Measurements from ENCODE around the gene STXBP5L.

STXBP5L gene

DNA sequence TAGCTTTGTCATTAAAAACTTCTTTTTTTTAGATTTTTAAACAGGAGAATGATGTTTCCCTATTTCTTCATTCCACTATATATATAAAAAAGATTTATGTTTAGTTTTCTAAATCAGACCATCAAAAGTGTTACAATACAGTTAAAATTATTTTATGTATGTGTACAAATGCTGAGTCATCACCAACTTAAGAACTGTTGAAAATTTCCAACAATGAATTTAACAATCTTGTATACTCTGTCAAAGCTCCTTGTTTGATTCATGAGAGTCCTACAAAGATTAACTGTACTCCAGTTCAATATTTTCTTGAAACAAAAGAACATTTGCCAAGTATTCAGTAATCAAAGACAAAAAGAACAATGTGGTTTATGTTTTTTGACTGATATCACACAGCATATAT lies 555.7 kb downstream of the STXBP5L start:
- no peak for ATAC-seq
- no peak for TF ChIP-seq ISL1 (CRISPR knock-in tag; IDR thresholded peaks at IDR 0.05)
- no peak for TF ChIP-seq PATZ1 (CRISPR knock-in tag; IDR thresholded peaks at IDR 0.05; ENCODE audit: borderline replicate concordance)
- TF ChIP-seq GLIS3 (CRISPR knock-in tag; IDR thresholded peaks at IDR 0.05): no peak
- no peak for TF ChIP-seq ESRRG (CRISPR knock-in tag; IDR thresholded peaks at IDR 0.05)
- TF ChIP-seq ARNTL (CRISPR knock-in tag; IDR thresholded peaks at IDR 0.05; ENCODE audit: borderline replicate concordance, low read depth): no peak
- no peak for TF ChIP-seq RARB (CRISPR knock-in tag; IDR thresholded peaks at IDR 0.05)
- TF ChIP-seq ZFP3 (CRISPR knock-in tag; IDR thresholded peaks at IDR 0.05): no peak
- TF ChIP-seq PPARA (CRISPR knock-in tag; IDR thresholded peaks at IDR 0.05; ENCODE audit: borderline replicate concordance): no peak
- TF ChIP-seq, protein P1, sequence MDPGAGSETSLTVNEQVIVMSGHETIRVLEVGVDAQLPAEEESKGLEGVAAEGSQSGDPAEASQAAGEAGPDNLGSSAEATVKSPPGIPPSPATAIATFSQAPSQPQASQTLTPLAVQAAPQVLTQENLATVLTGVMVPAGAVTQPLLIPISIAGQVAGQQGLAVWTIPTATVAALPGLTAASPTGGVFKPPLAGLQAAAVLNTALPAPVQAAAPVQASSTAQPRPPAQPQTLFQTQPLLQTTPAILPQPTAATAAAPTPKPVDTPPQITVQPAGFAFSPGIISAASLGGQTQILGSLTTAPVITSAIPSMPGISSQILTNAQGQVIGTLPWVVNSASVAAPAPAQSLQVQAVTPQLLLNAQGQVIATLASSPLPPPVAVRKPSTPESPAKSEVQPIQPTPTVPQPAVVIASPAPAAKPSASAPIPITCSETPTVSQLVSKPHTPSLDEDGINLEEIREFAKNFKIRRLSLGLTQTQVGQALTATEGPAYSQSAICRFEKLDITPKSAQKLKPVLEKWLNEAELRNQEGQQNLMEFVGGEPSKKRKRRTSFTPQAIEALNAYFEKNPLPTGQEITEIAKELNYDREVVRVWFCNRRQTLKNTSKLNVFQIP (CRISPR knock-in tag; IDR thresholded peaks at IDR 0.05; ENCODE audit: borderline replicate concordance, low read depth): no peak
- TF ChIP-seq CSDC2 (CRISPR knock-in tag; IDR thresholded peaks at IDR 0.05): no peak
- no peak for TF ChIP-seq SNAI2 (CRISPR knock-in tag; IDR thresholded peaks at IDR 0.05)
- no peak for TF ChIP-seq ZNF8 (CRISPR knock-in tag; IDR thresholded peaks at IDR 0.05)
- no peak for TF ChIP-seq ZNF70 (CRISPR knock-in tag; IDR thresholded peaks at IDR 0.05)
- TF ChIP-seq, protein P2, sequence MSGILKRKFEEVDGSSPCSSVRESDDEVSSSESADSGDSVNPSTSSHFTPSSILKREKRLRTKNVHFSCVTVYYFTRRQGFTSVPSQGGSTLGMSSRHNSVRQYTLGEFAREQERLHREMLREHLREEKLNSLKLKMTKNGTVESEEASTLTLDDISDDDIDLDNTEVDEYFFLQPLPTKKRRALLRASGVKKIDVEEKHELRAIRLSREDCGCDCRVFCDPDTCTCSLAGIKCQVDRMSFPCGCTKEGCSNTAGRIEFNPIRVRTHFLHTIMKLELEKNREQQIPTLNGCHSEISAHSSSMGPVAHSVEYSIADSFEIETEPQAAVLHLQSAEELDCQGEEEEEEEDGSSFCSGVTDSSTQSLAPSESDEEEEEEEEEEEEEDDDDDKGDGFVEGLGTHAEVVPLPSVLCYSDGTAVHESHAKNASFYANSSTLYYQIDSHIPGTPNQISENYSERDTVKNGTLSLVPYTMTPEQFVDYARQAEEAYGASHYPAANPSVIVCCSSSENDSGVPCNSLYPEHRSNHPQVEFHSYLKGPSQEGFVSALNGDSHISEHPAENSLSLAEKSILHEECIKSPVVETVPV (CRISPR knock-in tag; IDR thresholded peaks at IDR 0.05): no peak
- TF ChIP-seq TCF4 (CRISPR knock-in tag; IDR thresholded peaks at IDR 0.05; ENCODE audit: borderline replicate concordance): no peak
- TF ChIP-seq OSR1 (CRISPR knock-in tag; IDR thresholded peaks at IDR 0.05): no peak
- no peak for TF ChIP-seq ZC3H10 (CRISPR knock-in tag; IDR thresholded peaks at IDR 0.05)

GRCh38 chr3:121467085-121467484 lies 559.1 kb downstream of the STXBP5L start:
- TF ChIP-seq TOX (CRISPR knock-in tag; IDR thresholded peaks at IDR 0.05; ENCODE audit: borderline replicate concordance): no peak
- TF ChIP-seq CSDC2 (CRISPR knock-in tag; IDR thresholded peaks at IDR 0.05): no peak
- no peak for TF ChIP-seq ZFP30 (CRISPR knock-in tag; IDR thresholded peaks at IDR 0.05)
- TF ChIP-seq ZC3H10 (CRISPR knock-in tag; IDR thresholded peaks at IDR 0.05): no peak
- TF ChIP-seq OSR1 (CRISPR knock-in tag; IDR thresholded peaks at IDR 0.05): no peak
- TF ChIP-seq SNAI2 (CRISPR knock-in tag; IDR thresholded peaks at IDR 0.05): no peak
- no peak for TF ChIP-seq ESRRG (CRISPR knock-in tag; IDR thresholded peaks at IDR 0.05)
- TF ChIP-seq ZFP3 (CRISPR knock-in tag; IDR thresholded peaks at IDR 0.05): no peak
- TF ChIP-seq TCF4 (CRISPR knock-in tag; IDR thresholded peaks at IDR 0.05; ENCODE audit: borderline replicate concordance): no peak
- TF ChIP-seq RARB (CRISPR knock-in tag; IDR thresholded peaks at IDR 0.05): no peak
- TF ChIP-seq ISL1 (CRISPR knock-in tag; IDR thresholded peaks at IDR 0.05): no peak
- TF ChIP-seq PATZ1 (CRISPR knock-in tag; IDR thresholded peaks at IDR 0.05; ENCODE audit: borderline replicate concordance): no peak
- TF ChIP-seq ZNF70 (CRISPR knock-in tag; IDR thresholded peaks at IDR 0.05): no peak
- no peak for TF ChIP-seq ARNTL (CRISPR knock-in tag; IDR thresholded peaks at IDR 0.05; ENCODE audit: borderline replicate concordance, low read depth)
- no peak for TF ChIP-seq ZNF565 (CRISPR knock-in tag; conservative IDR thresholded peaks at IDR 0.05; ENCODE audit: low read depth)
- TF ChIP-seq, protein P2 (CRISPR knock-in tag; IDR thresholded peaks at IDR 0.05): no peak
- no peak for ATAC-seq

DNA sequence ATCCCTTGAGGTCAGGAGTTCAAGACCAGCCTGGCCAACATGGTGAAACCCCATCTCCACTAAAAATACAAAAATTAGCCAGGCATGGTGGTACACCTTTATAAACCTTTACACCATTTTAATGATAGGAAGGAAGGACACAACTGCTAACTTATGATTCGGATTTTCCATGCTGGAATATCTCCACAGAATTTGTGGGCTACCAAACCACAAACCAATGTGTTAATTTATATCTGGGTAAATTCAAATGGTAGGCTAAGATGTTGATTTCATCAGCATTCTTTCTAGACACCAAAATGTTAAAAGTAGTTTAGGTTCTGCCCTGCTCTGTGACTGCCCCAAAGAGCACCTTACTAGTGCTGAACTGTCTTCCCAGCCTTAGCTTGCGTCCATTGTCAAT lies 565.0 kb downstream of the STXBP5L start:
- no peak for ATAC-seq
- no peak for TF ChIP-seq ZFP3 (CRISPR knock-in tag; IDR thresholded peaks at IDR 0.05)
- no peak for TF ChIP-seq ISL1 (CRISPR knock-in tag; IDR thresholded peaks at IDR 0.05)
- TF ChIP-seq, protein P1 (CRISPR knock-in tag; IDR thresholded peaks at IDR 0.05; ENCODE audit: borderline replicate concordance, low read depth): no peak
- no peak for TF ChIP-seq ESRRG (CRISPR knock-in tag; IDR thresholded peaks at IDR 0.05)
- TF ChIP-seq TOX (CRISPR knock-in tag; IDR thresholded peaks at IDR 0.05; ENCODE audit: borderline replicate concordance): no peak
- TF ChIP-seq PPARA (CRISPR knock-in tag; IDR thresholded peaks at IDR 0.05; ENCODE audit: borderline replicate concordance): no peak
- no peak for TF ChIP-seq GLIS3 (CRISPR knock-in tag; IDR thresholded peaks at IDR 0.05)
- TF ChIP-seq CSDC2 (CRISPR knock-in tag; IDR thresholded peaks at IDR 0.05): no peak
- no peak for TF ChIP-seq SNAI2 (CRISPR knock-in tag; IDR thresholded peaks at IDR 0.05)
- TF ChIP-seq TCF4 (CRISPR knock-in tag; IDR thresholded peaks at IDR 0.05; ENCODE audit: borderline replicate concordance): no peak
- TF ChIP-seq, protein P2 (CRISPR knock-in tag; IDR thresholded peaks at IDR 0.05): no peak
- no peak for TF ChIP-seq ZFP30 (CRISPR knock-in tag; IDR thresholded peaks at IDR 0.05)
- TF ChIP-seq ZNF8 (CRISPR knock-in tag; IDR thresholded peaks at IDR 0.05): no peak
- no peak for TF ChIP-seq ZNF565 (CRISPR knock-in tag; conservative IDR thresholded peaks at IDR 0.05; ENCODE audit: low read depth)
- no peak for TF ChIP-seq ZC3H10 (CRISPR knock-in tag; IDR thresholded peaks at IDR 0.05)
- no peak for TF ChIP-seq RARB (CRISPR knock-in tag; IDR thresholded peaks at IDR 0.05)

All from SK-N-SH treated with all-trans-retinoic acid at 6 μM for 48 hours (cell line).